A549 (cell line): Measurements from ENCODE around the gene SLC25A25.
"Not testable (repeated sequence)": the region's sequence is repeated elsewhere in the genome, so short reads cannot be mapped to it uniquely, and the experiment has no call there.

ENCODE experiments used
- CTCF ChIP-seq: fragments of >200 bp; sonication (Bioruptor Twin); formaldehyde crosslinking; IDR thresholded peaks from 3 replicates; pipeline ENCODE4 v1.5.1; 2016
- ESRRA ChIP-seq: fragments of 150-350 bp; IDR thresholded peaks from 2 replicates; pipeline ENCODE4 v1.6.1; 2014; ENCODE audit warnings: mild to moderate bottlenecking, low read length, borderline replicate concordance
- HOXA7 ChIP-seq: fragments of 250-450 bp; sonication (Bioruptor Pico); IDR thresholded peaks from 2 replicates; pipeline ENCODE4 v1.5.0; 2020; ENCODE audit warnings: mild to moderate bottlenecking, moderate library complexity
- JUN ChIP-seq, 2 experiments: fragments of >200 bp; sonication (Bioruptor Twin); formaldehyde crosslinking; IDR thresholded peaks; 2 replicates in 1 of 2; 3 replicates in 1 of 2; pipeline ENCODE4 v1.6.1; 2016 to 2017
- JUNB ChIP-seq: fragments of >200 bp; sonication (Bioruptor Twin); formaldehyde crosslinking; IDR thresholded peaks from 2 replicates; pipeline ENCODE4 v1.6.1; 2016
- MYC ChIP-seq: IDR thresholded peaks from 2 replicates; pipeline ENCODE4 v1.6.1; 2012; ENCODE audit warnings: mild to moderate bottlenecking, inconsistent platforms, low read length, improper control_type of control experiment, borderline replicate concordance
- NFE2L2 ChIP-seq: fragments of 150-350 bp; conservative IDR thresholded peaks from 2 replicates; pipeline ENCODE4 v1.6.1; 2014; ENCODE audit warnings: low read length
- POLR2A ChIP-seq: IDR thresholded peaks from 2 replicates; pipeline ENCODE4 v1.6.1; 2012; ENCODE audit warnings: mild to moderate bottlenecking, low read length
- POLR2AphosphoS2 ChIP-seq: conservative IDR thresholded peaks from 2 replicates; pipeline ENCODE4 v1.6.1; 2012; ENCODE audit warnings: low read length, improper control_type of control experiment, inconsistent platforms
- REST ChIP-seq: fragments of 200-600 bp; sonication (generic); IDR thresholded peaks from 2 replicates; pipeline ENCODE4 v1.6.1; 2016; ENCODE audit warnings: antibody characterized with exemption, mild to moderate bottlenecking, moderate library complexity
- RFX5 ChIP-seq: fragments of 450-650 bp; IDR thresholded peaks from 2 replicates; pipeline ENCODE4 v1.7.1; 2014; ENCODE audit warnings: antibody characterized with exemption, mild to moderate bottlenecking, moderate library complexity
- RNF2 ChIP-seq: fragments of 200-600 bp; sonication (generic); IDR thresholded peaks from 2 replicates; pipeline ENCODE4 v1.6.1; 2016; ENCODE audit warnings: low read depth, mild to moderate bottlenecking, antibody characterized with exemption, moderate library complexity, borderline replicate concordance
- SMC3 ChIP-seq: fragments of >200 bp; sonication (Bioruptor Twin); formaldehyde crosslinking; IDR thresholded peaks from 3 replicates; pipeline ENCODE4 v1.6.1; 2018; ENCODE audit warnings: inconsistent platforms

- not testable (repeated sequence) for TF ChIP-seq POLR2AphosphoS2; JUNB; ESRRA; REST; RNF2; CTCF; JUN (IDR thresholded peaks at IDR 0.05); NFE2L2; MYC; POLR2A; HOXA7 (CRISPR knock-in tag); RFX5; SMC3
Measured at GRCh38 chr9:128111726-128112125, 43.7 kb downstream of the SLC25A25 start.
